AG09319 (cell line): ENCODE data around the gene MTFP1.
"Not testable (repeated sequence)": the region's sequence is repeated elsewhere in the genome, so short reads cannot be mapped to it uniquely, and the experiment has no call there.

ENCODE experiments used
- DNase-seq: peaks from one replicate; pipeline ENCODE4 v3.0.0-alpha.2; 2010; ENCODE audit warnings: low read depth; ENCODE audit errors: extremely low read depth
- TF ChIP-seq, protein P1 (sequence below): IDR thresholded peaks from 2 replicates; pipeline ENCODE4 v1.5.1; 2011; ENCODE audit warnings: low read depth, mild to moderate bottlenecking, inconsistent platforms, low read length, moderate library complexity

MTFP1 gene

DNA sequence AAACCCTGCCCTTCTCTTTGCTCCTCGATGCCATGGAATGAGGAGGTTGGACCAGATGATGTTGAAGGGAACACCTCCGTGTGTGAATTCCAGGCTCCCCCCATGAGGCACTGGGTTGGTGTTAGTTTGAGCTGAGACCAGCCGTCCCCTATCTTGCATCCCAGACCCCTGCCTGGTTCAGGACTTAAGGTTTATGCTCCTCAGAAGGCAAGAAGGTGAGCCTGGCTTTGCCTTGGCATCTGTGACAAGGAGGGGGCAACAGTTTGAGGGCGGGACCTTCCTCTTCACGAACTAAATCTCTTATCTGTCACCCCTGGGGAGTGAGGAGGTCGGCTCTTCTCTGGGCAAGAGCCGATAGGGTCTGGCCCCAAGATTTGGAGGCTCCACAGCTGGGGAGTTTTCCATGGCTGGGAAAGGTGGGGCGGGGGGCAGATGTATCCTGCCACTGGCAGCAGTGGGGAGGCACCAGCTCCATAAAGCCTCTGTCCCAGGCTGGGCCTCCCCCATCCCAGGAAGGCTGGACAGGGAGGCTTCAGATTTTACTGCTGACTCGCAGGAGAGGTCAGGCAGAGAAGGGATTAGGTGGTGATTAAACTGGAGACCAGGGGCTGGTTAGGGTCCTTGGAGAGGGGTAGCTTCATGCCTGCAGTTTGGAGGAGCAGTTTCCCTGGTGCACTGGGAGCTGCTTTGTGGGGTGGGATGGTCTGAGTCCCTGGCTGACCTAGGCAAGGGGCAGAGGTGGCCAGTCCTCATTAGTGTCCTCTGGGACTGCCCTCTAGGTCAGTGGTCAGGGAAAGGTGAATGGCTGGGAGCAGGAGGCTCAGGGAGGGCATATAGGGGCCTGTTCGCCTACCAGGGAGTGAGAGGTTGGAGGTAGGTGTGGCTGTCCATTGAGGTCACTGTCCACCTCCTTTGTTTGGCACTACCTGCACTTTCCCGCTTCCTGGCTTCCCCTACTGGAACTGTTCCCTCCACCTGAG is 27.6 kb upstream of the MTFP1 start:
- TF ChIP-seq, protein P1, sequence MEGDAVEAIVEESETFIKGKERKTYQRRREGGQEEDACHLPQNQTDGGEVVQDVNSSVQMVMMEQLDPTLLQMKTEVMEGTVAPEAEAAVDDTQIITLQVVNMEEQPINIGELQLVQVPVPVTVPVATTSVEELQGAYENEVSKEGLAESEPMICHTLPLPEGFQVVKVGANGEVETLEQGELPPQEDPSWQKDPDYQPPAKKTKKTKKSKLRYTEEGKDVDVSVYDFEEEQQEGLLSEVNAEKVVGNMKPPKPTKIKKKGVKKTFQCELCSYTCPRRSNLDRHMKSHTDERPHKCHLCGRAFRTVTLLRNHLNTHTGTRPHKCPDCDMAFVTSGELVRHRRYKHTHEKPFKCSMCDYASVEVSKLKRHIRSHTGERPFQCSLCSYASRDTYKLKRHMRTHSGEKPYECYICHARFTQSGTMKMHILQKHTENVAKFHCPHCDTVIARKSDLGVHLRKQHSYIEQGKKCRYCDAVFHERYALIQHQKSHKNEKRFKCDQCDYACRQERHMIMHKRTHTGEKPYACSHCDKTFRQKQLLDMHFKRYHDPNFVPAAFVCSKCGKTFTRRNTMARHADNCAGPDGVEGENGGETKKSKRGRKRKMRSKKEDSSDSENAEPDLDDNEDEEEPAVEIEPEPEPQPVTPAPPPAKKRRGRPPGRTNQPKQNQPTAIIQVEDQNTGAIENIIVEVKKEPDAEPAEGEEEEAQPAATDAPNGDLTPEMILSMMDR = no peak
- DNase-seq = no peak

DNA sequence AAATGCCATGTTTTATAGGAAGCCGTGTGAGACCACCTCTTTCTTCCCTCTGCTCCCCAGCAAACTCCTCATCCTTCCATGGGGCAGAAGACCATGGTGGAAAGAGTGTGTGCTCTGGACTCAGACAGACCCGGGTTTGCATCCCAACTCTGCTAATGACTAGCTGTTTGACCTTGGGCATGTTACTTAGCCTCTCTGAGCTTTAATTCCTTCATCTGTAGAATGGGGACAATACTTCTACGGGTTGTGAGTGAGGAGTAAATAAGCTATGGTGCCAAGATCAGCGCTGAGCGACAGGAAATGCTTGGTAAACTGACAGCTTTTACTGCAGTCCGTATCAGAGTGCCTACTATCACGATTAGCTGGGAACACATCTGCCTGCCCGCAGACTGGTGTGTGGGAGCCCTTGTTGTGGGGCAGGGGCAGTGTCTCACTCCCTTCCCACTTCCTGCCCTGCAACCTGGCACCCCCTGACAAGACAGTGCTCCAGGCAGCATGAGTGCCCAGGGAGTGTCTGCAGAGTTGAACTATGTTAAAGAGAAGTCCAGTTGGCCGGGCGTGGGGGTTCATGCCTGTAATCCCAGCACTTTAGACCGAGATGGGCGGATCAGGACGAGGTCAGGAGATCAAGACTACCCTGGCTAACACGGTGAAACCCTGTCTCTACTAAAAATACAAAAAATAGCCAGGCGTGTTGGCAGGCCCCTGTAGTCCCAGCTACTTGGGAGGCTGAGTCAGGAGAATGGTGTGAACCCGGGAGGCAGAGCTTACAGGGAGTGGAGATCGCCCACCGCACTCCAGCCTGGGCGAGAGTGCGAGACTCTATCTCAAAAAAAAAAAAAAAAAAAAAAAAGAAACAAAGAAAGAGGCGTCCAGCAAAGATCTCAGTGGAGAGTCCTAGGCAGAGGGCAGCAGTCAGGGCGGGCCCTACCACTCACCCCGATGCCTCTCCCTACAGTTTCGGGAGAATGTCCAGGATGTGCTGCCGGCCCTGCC is 26.6 kb upstream of the MTFP1 start:
- DNase-seq = no peak
- TF ChIP-seq, protein P1 = no peak

DNA sequence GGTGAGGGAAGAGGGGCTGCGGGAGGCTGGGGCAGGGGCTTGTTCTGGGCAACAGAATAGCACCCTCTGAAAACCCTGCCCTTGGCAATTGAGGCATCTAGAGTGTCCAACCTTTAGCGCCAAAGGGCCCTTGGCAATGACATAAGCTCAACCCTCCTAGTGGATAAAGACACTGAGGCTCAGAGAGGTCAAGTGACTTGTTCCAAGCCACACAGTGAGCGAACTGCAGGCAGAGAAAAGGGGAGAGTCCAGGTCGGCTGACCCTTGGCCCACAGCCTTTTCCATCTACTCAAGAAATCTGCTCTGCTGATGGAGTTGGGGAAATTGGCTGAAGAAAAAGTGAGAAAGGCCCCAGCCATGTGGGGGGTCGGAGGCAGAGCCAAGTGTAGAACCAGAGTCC is 25.9 kb upstream of the MTFP1 start:
- DNase-seq = no peak
- TF ChIP-seq, protein P1 = no peak

DNA sequence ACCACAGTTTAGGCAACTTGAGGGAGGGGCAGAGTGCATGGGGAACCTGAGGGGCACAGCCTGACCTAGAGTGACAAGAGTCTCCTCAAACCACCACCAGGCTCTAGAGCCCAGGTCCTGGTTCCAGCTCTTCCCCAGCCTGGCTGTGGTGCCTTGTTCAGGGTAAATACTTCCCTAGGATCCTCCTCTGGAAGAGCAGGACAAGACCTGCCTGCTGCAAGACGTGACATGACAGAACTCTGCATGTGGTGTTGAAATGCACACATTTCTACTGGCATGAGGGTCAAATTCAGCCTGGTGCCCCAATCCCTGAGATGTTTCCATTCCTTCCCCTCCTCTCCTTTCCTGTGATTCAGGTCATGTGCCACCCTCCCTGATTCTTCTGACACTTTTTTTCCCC is 25.4 kb upstream of the MTFP1 start:
- no peak for DNase-seq
- TF ChIP-seq, protein P1 = no peak

DNA sequence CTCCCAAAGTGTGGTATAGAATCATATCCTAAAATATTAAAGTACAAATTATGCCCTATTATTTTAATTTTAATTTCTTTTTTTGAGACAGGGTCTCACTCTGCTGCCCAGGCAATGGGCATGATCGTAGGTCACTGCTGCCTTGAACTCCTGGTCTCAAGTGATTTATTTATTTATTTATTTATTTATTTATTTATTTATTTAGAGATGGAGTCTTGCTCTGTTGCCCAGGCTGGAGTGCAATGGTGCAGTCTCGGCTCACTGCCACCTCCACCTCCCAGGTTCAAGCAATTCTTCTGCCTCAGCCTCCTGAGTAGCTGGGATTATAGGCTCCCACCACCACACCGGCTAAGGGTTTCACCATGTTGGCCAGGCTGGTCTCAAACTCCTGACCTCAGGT is 24.5 kb upstream of the MTFP1 start:
- DNase-seq = not testable (repeated sequence)

DNA sequence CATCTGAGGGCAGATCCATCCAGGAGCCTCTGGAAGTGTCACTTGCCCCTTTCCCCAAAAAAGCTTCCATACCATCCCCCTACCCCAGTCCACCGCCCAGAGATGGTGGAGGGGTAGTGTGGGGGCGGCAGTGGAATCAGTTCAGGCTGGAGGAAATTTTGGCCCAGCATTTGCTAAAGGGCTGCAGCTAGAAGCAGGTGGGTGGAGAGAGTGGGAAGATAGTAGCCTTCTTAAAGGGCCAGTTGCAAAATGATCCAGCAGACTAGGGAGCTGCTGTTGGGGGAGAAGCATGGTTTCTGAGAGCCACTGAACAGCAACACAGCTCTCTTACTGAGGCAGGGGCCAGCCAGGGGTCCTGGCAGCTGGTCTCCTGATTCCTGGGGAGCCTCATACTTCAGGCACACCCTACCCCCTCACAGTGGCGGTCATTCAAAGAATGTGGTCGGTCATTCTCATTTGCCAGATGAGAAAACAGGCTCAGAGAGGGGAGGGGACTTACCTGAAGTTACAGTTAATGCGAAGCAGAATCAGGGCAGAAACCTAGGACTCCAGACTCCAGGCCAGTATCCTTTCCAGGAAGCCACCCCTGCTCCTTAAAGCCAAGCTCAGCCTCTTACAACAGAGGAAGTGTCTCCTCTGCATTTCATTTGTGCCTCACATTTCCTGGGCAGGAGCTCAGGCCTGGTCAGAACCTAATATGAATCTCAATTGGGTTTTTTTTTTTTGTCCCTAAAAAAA is 23.4 kb upstream of the MTFP1 start:
- TF ChIP-seq, protein P1 = no peak
- DNase-seq = no peak

DNA sequence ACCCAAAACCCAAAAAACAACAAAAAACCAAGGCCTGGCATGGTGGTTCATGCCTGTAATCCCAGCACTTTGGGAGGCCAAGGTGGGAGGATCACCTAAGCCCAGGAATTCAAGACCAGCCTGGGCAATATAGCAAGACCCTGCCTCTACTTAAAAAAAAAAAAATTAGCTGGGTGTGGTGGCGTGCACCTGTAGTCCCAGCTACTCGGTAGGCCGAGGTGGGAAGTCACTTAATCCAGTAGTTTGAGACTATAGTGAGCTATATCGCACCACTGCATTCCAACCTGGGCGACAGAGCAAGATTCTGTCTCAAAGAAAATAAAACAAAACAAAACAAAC is 22.8 kb upstream of the MTFP1 start:
- DNase-seq = not testable (repeated sequence)
